Measurements from ENCODE around the gene MPV17L2. TPM values are rescaled to one million over a fixed set of nuclear protein-coding genes. Genes with fewer than 3 reads are reported as not detected.

MPV17L2 gene
- total RNA-seq, 2 experiments from 2014 or later = 8.5 to 9.6 TPM

DNA sequence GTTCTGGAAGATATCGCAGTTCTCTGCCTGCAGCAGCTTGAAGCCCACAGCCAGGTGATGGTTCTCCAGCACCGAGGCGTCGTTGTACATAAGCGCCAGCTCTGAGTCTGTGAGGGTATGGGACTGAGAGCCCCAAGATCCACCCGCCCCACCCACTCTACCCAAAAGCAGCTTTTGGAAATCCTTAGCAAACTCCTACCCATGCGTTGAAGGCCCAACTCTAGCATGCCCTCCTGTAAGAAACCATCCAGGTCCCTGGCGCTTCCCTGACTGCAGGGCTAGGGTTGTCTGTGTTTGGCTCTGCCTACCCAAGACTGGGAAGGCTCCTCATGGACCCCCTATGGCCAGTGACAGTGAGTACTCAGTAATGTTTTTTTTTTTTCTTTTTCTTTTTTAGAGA is 23.8 kb downstream of the MPV17L2 start:
- H3K27me3 Mint-ChIP-seq = peaks cover 12% of the 10 kb centered on the region
- ATAC-seq (no peak), DNase-seq (no peak)
- no peaks in the 10 kb centered on the region for H3K36me3 Mint-ChIP-seq (ENCODE audit: low read depth)
- TF ChIP-seq, protein P1, sequence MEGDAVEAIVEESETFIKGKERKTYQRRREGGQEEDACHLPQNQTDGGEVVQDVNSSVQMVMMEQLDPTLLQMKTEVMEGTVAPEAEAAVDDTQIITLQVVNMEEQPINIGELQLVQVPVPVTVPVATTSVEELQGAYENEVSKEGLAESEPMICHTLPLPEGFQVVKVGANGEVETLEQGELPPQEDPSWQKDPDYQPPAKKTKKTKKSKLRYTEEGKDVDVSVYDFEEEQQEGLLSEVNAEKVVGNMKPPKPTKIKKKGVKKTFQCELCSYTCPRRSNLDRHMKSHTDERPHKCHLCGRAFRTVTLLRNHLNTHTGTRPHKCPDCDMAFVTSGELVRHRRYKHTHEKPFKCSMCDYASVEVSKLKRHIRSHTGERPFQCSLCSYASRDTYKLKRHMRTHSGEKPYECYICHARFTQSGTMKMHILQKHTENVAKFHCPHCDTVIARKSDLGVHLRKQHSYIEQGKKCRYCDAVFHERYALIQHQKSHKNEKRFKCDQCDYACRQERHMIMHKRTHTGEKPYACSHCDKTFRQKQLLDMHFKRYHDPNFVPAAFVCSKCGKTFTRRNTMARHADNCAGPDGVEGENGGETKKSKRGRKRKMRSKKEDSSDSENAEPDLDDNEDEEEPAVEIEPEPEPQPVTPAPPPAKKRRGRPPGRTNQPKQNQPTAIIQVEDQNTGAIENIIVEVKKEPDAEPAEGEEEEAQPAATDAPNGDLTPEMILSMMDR (IDR thresholded peaks at IDR 0.05) = no peak
- no peak overlapping the region for H3K27ac Mint-ChIP-seq
- intact Hi-C loops (cut with micrococcal nuclease) = no loop called here
- CTCF ChIA-PET = interaction anchor here (1.3 kb wide), 1 partner anchor 9 kb away, joined by 5 read pairs; no protein-coding TSS in a partner anchor
- no peak overlapping the region for H3K4me3 Mint-ChIP-seq
- POLR2A ChIA-PET = no interaction called here
- peaks cover 8% of the 10 kb centered on the region for H3K4me1 Mint-ChIP-seq (ENCODE audit: low read depth)
- H3K9me3 Mint-ChIP-seq = no peaks in the 10 kb centered on the region

DNA sequence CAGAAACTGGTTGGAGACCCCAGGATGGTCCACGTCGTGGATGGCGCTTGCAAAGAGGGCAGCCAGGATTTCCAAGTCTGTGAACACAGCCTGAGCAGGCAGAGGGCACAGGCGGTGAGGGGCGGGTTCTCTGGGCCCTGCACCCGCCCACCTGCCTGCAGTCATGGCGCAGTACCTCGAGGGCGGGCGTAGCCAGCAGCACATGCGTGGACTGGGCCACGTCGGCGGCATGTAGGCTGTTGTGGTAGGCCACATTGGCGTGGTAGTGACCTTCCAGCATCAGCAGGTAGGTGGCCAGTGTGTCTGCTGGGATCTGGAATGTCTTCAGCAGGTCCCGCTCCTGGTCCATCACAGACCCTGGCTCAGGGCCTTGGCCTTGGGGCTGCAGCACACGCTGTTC is 25.1 kb downstream of the MPV17L2 start:
- CTCF ChIA-PET = interaction anchor here (0.8 kb wide), 1 partner anchor 12 kb away, joined by 3 read pairs; no protein-coding TSS in a partner anchor
- H3K9me3 Mint-ChIP-seq = no peaks in the 10 kb centered on the region
- intact Hi-C loops (cut with micrococcal nuclease) = no loop called here

DNA sequence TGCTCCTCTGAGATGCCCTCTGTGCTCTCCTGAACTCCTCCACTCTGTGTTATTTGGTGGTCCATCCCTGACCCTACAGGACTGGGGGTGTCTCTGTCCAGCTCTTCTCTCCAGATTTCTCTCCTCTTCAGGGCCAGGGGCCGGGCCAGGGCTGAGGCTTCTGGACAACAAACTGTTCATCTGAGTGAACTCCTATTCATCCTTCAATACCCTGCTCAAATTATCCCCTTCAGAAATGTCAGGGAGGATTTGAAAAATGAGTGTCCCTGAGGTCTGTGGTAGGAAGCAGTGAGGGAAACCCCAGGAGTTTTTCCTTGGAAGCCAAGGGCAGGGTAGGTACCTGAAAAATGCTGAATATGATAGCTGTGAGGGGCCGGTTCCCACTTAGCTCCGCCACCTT is 25.6 kb downstream of the MPV17L2 start:
- TF ChIP-seq, protein P1 (IDR thresholded peaks at IDR 0.05) = no peak
- Mint-ChIP-seq H3K9me3 (no peaks in the 10 kb centered on the region), H3K4me1 (ENCODE audit: low read depth) (peaks cover 8% of the 10 kb centered on the region), H3K4me3 (no peak overlapping the region), H3K27ac (no peak overlapping the region), H3K36me3 (ENCODE audit: low read depth) (no peaks in the 10 kb centered on the region), H3K27me3 (peaks cover 15% of the 10 kb centered on the region)
- CTCF ChIA-PET = interaction anchor here (2.4 kb wide), 1 partner anchor 33 kb away, joined by 9 read pairs; no protein-coding TSS in a partner anchor
- intact Hi-C loops (cut with micrococcal nuclease) = no loop called here
- POLR2A ChIA-PET = no interaction called here
- ATAC-seq (no peak), DNase-seq (no peak)

More for the DNA sequence above, 25.1 kb downstream of the MPV17L2 start:
- POLR2A ChIA-PET = no interaction called here
- ATAC-seq = no peak
- Mint-ChIP-seq H3K27ac (no peak overlapping the region), H3K27me3 (peaks cover 13% of the 10 kb centered on the region), H3K4me3 (no peak overlapping the region), H3K36me3 (ENCODE audit: low read depth) (no peaks in the 10 kb centered on the region), H3K4me1 (ENCODE audit: low read depth) (peaks cover 8% of the 10 kb centered on the region)
- TF ChIP-seq, protein P1 (IDR thresholded peaks at IDR 0.05) = no peak
- DNase-seq = no peak

DNA sequence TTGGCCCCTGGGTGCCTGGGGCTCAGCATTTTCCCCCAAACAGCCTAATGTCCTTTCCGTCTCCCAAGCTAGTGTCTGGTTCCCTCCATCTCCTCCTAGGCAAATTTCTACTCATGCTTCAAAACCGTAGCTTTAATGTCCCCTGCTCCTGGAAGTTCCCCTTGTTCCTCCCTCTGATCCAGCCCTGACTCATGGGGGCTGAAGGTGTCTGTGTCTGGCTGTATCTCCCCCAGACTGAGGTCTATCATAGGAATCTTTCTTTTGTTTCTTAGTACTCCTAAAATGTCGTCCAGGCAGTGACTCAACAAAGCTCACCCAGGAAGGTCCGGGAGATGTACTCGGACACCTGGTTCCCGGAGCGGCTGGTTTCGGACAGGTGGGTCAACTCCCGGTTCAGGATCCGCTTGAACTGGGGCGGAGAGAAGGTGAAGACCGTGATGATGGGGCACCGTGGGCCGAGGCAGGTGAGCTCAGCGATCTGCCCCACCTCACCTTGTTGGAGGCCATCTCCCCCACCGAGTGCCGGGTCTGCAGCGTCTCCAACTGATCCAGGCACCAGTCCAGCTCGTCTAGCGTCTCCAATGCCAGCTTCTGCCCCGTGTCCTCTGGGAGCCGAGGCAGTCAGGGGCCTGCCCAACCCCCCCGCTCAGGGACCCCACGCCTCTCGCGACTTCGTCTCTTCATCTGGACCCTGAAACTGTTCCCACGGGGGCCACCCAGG is 27.1 kb downstream of the MPV17L2 start:
- no peak overlapping the region for H3K27ac Mint-ChIP-seq
- ChIA-PET CTCF (interaction anchor here (0.6 to 3.2 kb wide), 4 partner anchors 12 to 140 kb away, joined by 3 to 9 read pairs (median 7); no protein-coding TSS in a partner anchor), POLR2A (interaction anchor here (0.7 to 0.8 kb wide), 2 partner anchors 12 to 133 kb away, joined by 3 read pairs; no protein-coding TSS in a partner anchor)
- DNase-seq (no peak), ATAC-seq (no peak)
- H3K9me3 Mint-ChIP-seq = no peaks in the 10 kb centered on the region
- no peaks in the 10 kb centered on the region for H3K36me3 Mint-ChIP-seq (ENCODE audit: low read depth)
- intact Hi-C loops (cut with micrococcal nuclease) = no loop called here
- peaks cover 17% of the 10 kb centered on the region for H3K4me1 Mint-ChIP-seq (ENCODE audit: low read depth)
- peaks cover 28% of the 10 kb centered on the region for H3K27me3 Mint-ChIP-seq
- TF ChIP-seq, protein P1 (IDR thresholded peaks at IDR 0.05) = no peak
- no peak overlapping the region for H3K4me3 Mint-ChIP-seq

DNA sequence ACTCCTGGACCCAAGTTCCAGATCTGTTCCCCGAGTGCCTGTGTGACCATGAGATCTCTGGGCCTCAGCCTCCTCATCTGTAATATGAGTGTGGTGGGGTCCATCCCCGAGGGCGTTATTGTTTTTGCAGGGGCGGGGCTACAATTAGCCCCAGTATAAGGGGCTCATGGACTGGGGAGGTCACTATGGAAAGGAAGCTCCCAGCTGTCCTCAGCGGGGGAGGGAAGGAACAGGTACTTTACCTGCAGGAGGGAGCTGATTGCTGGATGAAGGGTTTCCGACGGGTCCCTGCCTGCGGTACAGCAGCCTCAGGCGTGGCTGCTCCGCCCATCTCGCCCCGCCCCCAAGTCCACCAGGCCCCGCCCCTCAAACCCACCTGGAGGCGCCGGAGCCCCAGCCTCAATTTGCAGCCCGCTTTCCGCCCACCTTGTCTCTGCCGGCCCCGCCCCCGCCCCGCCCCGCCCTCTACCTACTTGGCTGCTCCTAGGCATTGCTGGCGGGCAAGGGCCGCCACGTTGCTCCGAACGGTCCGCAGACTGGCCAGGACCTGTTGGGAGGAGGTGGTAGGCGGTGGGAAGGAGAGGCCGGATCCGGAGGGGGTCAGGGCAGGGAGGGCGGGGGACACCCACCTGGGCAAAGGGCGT is 27.7 kb downstream of the MPV17L2 start:
- Mint-ChIP-seq H3K9me3 (no peaks in the 10 kb centered on the region), H3K4me3 (no peak overlapping the region), H3K4me1 (ENCODE audit: low read depth) (peaks cover 23% of the 10 kb centered on the region), H3K36me3 (ENCODE audit: low read depth) (no peaks in the 10 kb centered on the region), H3K27me3 (peaks cover 35% of the 10 kb centered on the region), H3K27ac (no peak overlapping the region)
- ATAC-seq (no peak), DNase-seq (no peak)
- CTCF ChIA-PET = interaction anchor here (1.0 to 3.2 kb wide), 5 partner anchors 9 to 31 kb away, joined by 3 to 9 read pairs (median 5); no protein-coding TSS in a partner anchor
- POLR2A ChIA-PET = no interaction called here
- TF ChIP-seq, protein P1 (IDR thresholded peaks at IDR 0.05) = no peak
- intact Hi-C loops (cut with micrococcal nuclease) = no loop called here

Data from activated CD8-positive, alpha-beta T cell treated with anti-CD3 and anti-CD28 coated beads for 36 hours (primary cell).